HuH-7.5 (cell line): ENCODE measurements around the gene FMN1.

Experiments
- DNase-seq: peaks from one replicate; pipeline ENCODE4 v3.0.0; 2011; ENCODE audit warnings: low spot score

FMN1 gene

GRCh38 chr15:33055962-33056361, 138.6 kb downstream of the FMN1 start:
- no peak for DNase-seq

GRCh38 chr15:33051528-33051927, 143.0 kb downstream of the FMN1 start:
- DNase-seq, result no peak

GRCh38 chr15:33048255-33048654, 146.3 kb downstream of the FMN1 start:
- no peak for DNase-seq

GRCh38 chr15:33047077-33047476, 147.4 kb downstream of the FMN1 start:
- no peak for DNase-seq

- DNase-seq, result no peak
These were observed 148.2 kb downstream of the FMN1 start for GRCh38 chr15:33046329-33046728.

- DNase-seq, result no peak
These were observed 149.3 kb downstream of the FMN1 start for GRCh38 chr15:33045066-33045810.

- DNase-seq, result no peak
These were observed 149.9 kb downstream of the FMN1 start for GRCh38 chr15:33044598-33044997.

- no peak for DNase-seq
These were observed 150.9 kb downstream of the FMN1 start for GRCh38 chr15:33043636-33044035.

- DNase-seq, result no peak
These were observed 154.0 kb downstream of the FMN1 start for GRCh38 chr15:33040496-33040895.

GRCh38 chr15:33034588-33034987, 159.9 kb downstream of the FMN1 start:
- no peak for DNase-seq

- no peak for DNase-seq
These were observed 162.5 kb downstream of the FMN1 start for GRCh38 chr15:33032053-33032452.

- no peak for DNase-seq
These were observed 163.1 kb downstream of the FMN1 start for GRCh38 chr15:33031324-33031821.

- DNase-seq, result no peak
These were observed 164.2 kb downstream of the FMN1 start for GRCh38 chr15:33030315-33030714.

- no peak for DNase-seq
These were observed 165.3 kb downstream of the FMN1 start for GRCh38 chr15:33029109-33029652.

GRCh38 chr15:33028495-33028894, 166.0 kb downstream of the FMN1 start:
- DNase-seq, result no peak

GRCh38 chr15:33027306-33028035, 167.0 kb downstream of the FMN1 start:
- no peak for DNase-seq

- no peak for DNase-seq
These were observed 167.9 kb downstream of the FMN1 start for GRCh38 chr15:33026614-33027013.

GRCh38 chr15:33022629-33023028, 171.9 kb downstream of the FMN1 start:
- no peak for DNase-seq

- DNase-seq, result peak; percentile 32
These were observed 172.6 kb downstream of the FMN1 start for GRCh38 chr15:33021806-33022389.

- DNase-seq, result no peak
These were observed 175.0 kb downstream of the FMN1 start for GRCh38 chr15:33019354-33019981.

GRCh38 chr15:33016405-33017024, 178.0 kb downstream of the FMN1 start:
- no peak for DNase-seq

GRCh38 chr15:33014586-33014985, 179.9 kb downstream of the FMN1 start:
- DNase-seq, result no peak
